ENCODE measurements around the gene PKP4. TPM values are rescaled to one million over a fixed set of nuclear protein-coding genes. Genes with fewer than 3 reads are reported as not detected.
"Not testable (repeated sequence)": the region's sequence is repeated elsewhere in the genome, so short reads cannot be mapped to it uniquely, and the experiment has no call there.

PKP4 gene
- total RNA-seq, 1 experiment from 2014 or later: 111 TPM

DNA sequence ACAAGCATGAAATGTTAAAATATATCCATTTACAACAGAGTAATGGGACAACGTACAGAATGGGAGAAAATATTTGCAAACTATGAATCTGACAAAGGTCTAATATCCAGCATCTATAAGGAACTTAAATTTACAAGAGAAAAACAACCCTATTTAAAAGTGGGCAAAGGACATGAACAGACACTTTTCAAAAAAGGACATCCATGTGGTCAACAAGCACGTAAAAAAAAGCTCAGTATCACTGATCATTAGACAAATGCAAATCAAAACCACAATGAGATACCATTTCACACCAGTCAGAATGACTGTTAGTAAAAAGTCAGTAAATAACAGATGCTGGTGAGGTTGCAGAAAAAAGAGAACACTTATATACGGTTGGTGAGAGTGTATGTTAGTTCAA, 16.1 kb downstream of the PKP4 start:
- DNase-seq (ENCODE audit: low spot score): not testable (repeated sequence)

- DNase-seq (ENCODE audit: low spot score): not testable (repeated sequence)
Measured at GRCh38 chr2:158473300-158473699, 16.5 kb downstream of the PKP4 start.

DNA sequence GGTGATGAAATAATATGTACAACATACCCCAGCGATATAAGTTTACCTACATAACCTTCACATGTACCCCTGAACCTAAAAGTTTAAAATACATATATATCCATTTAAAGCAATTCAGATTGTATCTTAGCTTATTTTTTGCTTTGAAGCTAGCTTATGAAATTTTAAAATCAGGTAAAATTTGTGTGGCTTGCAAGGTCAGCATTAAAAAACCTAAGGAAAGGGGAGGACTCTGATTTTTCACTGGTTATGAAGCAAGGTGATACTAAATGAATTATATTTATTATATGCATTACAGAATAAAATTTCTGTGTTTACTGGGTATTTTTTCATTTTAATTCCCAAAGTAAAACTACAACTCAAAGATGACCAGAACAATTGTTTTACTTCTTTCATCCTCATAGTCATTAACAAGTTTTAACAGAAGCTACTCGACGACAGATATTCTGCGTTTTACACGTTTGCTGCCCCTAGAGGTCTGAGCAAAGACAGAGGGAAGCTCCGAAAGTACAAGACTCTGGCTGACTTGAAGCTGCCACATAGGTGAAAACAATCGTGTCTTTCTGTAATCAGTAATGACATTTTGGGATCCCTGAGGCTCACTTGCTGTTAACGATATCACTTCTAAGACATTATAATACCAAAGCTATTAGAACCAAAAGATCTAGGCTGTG, 17.1 kb downstream of the PKP4 start:
- DNase-seq (ENCODE audit: low spot score): peak; percentile 21

- DNase-seq (ENCODE audit: low spot score): not testable (repeated sequence)
Measured at GRCh38 chr2:158474526-158475011, 17.8 kb downstream of the PKP4 start.

DNA sequence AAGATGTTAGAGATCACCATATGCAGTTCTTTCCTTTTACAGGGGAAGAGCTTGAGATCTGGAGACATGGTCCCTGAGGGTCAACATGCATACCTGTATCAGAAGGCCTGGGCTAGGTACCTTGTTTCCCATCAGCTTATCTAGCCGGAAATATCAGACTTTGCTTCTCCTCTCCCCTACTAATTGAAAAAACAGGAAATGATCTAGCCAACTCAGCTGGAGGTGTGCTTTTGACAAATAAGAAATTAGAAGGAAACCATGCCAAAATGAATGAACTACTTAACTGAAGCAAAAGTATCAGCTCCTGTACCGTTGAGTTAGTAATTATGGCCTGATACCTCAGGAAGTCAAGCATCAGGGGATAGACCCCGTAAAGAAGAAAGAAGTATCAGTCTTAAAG, 20.4 kb downstream of the PKP4 start:
- DNase-seq (ENCODE audit: low spot score): no peak

DNA sequence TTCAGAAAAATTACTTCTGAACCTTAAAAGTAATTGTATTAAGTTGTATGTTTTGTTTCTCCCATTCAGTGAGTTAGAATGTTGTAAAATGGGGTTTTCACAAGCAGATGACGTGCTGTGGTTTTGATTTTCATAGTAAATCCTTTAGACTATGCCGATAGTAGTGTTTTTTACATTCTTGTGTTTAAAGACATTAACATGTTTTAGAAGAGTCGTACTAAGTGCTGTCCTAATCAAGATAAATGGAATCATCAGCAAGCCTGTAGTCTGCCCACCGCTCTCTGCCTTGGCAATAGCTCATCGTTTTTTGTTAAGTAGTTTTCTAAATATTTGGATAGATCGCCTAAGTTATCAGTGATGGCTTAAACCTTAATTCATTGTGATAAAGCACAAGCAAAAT, 21.5 kb downstream of the PKP4 start:
- DNase-seq (ENCODE audit: low spot score): no peak

DNA sequence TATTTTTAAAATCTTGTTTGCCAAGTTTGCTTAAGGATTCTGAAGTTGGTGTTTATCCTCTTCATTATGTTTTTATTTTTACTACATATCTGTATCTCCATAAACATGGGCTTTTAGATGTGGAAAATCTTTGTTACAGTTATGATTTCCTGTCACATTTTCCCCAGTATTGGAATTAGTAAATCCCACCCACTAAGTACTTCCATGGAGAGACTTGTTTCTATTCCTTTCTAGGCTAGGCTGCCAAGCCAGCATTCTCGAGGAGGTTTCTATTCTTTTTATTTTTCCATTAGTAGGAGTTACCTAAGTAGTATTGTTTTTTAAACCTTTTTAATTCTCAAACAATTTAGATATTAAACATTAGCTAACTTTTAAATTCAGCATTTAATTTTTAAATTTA, 22.1 kb downstream of the PKP4 start:
- no peak for DNase-seq (ENCODE audit: low spot score)

GRCh38 chr2:158481116-158481515, 24.4 kb downstream of the PKP4 start:
- DNase-seq (ENCODE audit: low spot score): no peak

- no peak for DNase-seq (ENCODE audit: low spot score)
Measured at GRCh38 chr2:158482594-158482993, 25.8 kb downstream of the PKP4 start.

- DNase-seq (ENCODE audit: low spot score): no peak
Measured at GRCh38 chr2:158484892-158485556, 28.3 kb downstream of the PKP4 start.

DNA sequence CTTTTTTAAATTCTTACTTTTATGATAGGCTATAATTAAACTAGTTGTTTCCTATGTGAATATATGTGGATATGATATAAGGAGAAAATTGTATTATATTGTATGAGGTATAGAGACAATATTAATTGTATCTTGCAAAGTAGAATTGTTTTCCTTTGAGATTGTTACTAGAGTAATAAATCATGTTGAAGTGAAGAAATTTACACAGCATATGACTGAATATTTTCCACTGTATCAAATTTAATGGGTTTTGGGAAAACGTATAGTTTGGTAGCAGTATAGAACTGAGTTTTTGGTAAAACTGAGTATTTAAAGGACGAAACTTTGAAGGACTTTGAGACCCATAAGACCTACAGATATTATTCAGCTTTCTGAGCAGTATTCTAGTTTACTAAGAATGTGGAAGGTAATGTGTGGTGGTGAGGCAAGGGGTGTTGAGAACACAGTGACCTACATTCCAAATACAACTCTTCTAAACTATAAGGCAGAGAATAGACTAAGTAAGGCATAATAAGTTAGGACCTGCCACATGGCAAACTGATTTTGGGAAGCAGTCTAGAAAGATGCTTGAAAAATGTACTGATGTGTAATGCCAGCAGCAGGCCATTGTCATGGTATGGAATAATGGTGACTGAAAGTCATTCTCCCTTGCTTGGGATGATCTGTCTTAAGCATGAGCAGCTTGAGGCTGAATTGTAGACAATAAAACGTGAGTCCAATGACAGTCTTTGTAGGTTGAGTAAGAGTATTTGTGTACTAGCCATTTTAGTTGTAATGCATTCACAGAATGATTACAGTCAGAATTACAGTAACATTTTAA, 29.6 kb downstream of the PKP4 start:
- DNase-seq (ENCODE audit: low spot score): no peak

DNA sequence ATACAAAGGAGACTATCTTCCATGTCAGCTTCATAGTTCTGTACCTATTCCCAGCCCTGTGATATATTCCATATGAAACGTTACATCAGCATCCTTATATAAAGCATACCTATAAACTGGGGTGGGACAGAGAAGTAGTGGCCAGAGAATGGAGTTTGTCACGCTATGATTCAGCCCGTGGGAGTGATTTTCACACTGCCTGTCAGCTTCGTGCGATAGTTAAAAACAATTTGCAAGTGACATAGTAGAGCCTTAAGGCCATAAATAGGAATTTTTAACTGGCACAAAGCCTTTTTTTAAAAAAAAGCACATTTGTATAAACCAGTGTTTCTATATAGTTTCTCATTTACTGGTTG, 30.2 kb downstream of the PKP4 start:
- DNase-seq (ENCODE audit: low spot score): peak; percentile 43

DNA sequence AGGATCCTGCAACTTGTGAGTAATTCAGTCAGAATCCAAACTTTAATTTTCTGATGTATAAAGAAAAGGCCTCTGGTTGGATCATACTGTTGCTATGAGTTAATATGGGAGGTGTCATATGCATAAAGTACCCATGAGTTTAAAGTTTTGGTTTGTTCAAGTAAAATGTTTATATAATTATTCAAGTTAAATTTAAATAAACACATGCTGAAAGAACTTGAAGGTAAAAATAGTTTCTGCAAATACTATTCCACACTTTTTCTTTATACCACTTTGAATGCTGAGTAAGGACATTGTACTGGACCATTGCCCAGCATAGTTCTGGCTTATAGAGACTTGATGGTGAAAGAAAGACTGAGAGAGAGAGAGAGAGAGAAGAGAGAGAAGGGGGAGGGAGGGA, 30.7 kb downstream of the PKP4 start:
- no peak for DNase-seq (ENCODE audit: low spot score)

- no peak for DNase-seq (ENCODE audit: low spot score)
Measured at GRCh38 chr2:158488442-158489216, 31.9 kb downstream of the PKP4 start.

- no peak for DNase-seq (ENCODE audit: low spot score)
Measured at GRCh38 chr2:158489366-158490112, 32.8 kb downstream of the PKP4 start.

GRCh38 chr2:158491072-158491471, 34.3 kb downstream of the PKP4 start:
- DNase-seq (ENCODE audit: low spot score): no peak

DNA sequence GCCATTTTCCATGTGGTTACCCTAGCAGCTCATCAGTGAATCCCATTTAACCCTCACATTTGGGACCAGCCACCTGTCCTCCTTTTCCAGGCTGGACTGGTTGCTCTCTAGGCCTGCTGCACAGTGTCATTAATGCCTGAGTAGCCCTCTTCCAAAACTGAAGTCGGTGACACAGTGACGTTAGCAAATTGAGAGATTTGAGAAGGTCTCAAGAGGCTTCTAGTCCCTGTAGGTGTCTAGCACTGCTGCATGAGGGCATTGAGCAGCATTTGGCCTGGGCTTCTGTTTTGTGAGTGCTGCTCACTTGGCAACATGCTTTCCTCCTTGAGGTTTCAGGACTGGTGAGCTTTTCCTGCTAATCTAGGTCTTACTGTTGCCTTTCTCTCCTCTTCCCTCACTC, 36.7 kb downstream of the PKP4 start:
- DNase-seq (ENCODE audit: low spot score): no peak

DNA sequence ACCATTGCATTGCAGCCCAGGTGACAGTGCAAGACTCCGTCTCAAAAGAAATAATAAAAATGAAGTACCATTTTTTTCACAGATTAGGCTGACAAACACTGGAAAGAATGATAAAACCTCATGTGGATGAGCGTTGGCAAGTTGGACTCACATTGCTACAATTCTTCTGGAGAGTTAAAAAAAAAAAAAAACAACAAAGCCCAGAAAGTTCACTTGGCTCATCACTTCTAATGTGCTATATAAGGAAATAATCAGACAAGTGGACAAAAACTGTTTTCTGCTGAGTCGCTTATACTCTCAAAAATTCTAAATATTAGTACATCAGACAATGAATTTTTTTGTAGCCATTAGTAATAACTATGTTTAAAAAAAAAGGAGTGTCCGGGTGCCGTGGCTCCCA, 38.4 kb downstream of the PKP4 start:
- DNase-seq (ENCODE audit: low spot score): no peak

- DNase-seq (ENCODE audit: low spot score): no peak
Measured at GRCh38 chr2:158496986-158497385, 40.2 kb downstream of the PKP4 start.

DNA sequence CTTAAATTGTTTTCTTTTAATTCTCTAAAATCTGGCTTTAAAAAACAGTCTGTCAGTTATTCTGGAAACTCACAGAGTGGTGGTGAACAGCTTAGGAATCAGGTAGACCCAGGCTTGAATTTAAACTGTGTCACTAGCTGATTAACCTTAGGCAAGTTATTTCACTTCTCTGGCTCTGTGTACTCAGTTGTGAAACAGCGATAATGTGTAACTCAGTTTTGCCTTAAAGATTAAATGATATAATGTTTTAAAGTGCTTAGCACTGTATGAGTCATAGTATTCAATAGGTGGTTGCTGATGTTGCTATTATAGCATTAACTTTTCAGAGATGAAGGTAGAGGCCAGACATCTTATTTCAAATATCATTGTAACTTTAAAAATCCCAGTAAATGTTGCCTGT, 40.7 kb downstream of the PKP4 start:
- peak; percentile 41 for DNase-seq (ENCODE audit: low spot score)
